GM18505 (cell line): ENCODE measurements around the gene TMCO2.

Experiments used
- ATAC-seq: cut with Tn5 transposase; IDR thresholded peaks from one replicate; pipeline ENCODE4 v1.9.1; 2021; ENCODE audit not compliant: unreplicated experiment
- POLR2A ChIP-seq: IDR thresholded peaks from 4 replicates; pipeline ENCODE4 v1.6.1; 2011; ENCODE audit warnings: borderline replicate concordance; ENCODE audit not compliant: insufficient read depth, insufficient read length; ENCODE audit errors: extremely low read depth

Gene TMCO2

DNA sequence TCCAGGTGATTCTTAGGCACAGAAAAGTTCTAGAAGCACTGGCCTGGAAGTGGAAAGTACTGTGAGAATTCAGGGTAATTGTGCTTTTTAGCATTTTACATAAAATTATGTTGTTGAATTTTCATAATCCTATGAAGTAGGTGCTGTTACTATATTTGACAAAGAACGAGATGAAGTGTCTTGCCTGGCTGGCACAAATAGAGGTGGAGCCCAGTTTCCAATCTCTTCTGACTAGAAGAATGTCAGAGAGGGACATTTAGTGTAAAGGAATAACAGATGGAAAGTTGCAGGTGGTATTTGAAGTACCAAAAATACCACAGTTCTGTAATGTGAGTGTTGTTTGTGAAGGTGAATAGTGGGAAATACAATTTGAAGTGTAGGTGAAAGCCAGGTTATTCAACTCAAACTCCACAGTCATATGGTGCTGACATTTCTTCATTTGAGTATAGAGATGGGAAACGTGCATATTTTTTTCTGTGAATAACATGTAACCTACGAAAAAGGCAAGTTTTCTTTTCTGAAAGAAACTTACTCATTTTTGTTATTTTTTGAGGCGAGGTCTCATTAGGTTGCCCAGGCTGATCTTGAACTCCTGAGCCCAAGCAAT lies 3.5 kb upstream of the TMCO2 start:
- ATAC-seq, result no peak

DNA sequence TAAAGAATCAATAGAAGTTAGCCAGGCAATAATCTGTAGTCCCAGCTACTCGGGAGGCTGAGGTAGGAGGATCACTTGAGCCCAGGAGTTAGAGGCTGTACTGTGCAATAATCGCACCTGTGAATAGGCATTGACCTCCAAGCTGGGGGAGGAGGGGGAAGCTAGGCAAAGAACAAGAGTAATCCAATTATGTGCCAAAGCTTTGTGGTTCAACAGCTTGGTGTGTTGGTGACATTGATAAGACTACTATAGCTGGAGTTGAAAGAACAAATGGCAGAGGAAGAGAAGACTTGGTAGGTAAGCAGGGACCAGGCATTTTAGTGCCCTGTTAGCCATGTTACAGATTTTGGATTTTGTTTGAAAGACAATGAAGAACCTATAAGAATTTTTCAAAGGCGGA lies 2.1 kb upstream of the TMCO2 start:
- no peak for TF ChIP-seq POLR2A
- no peak for ATAC-seq

More for the DNA sequence above, 3.5 kb upstream of the TMCO2 start:
- no peak for TF ChIP-seq POLR2A

DNA sequence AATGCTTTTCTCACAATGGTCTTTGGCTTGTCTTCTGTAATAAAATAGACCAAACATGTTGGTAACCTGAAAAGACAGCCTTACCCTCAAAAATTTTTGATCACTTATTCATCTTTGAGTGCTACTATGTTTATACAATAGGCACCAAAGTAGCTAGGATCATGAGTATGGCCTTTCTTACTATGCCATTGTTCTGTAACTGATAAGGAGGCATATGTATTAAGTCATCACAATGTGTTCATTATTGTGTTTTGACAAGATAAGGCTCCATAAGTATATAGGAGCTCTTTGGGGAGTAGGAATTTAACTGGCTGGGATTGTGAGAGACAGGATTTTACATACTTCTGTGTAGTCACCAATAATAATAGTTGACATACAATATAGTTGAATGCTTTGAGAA lies 675 bp downstream of the TMCO2 start:
- no peak for ATAC-seq
- TF ChIP-seq POLR2A, result no peak

DNA sequence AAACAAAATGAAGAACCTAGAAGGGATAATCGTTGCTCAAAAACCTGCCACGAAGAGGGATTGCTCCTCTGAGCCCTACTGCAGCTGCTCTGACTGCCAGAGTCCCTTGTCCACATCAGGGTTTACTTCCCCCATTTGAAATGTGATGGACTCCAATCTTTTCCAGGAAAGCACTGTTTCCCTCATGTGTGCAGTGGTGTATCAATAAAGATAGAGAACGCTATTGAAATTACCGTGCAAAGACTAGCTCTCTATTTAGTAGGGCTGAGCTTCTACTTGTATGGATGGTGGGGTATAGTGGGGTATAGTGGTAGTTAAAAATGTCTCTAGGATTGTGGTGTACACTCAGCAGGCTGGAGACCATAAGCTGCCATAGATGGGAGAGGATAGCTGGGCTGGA lies 3.7 kb downstream of the TMCO2 start:
- no peak for ATAC-seq
- no peak for TF ChIP-seq POLR2A

DNA sequence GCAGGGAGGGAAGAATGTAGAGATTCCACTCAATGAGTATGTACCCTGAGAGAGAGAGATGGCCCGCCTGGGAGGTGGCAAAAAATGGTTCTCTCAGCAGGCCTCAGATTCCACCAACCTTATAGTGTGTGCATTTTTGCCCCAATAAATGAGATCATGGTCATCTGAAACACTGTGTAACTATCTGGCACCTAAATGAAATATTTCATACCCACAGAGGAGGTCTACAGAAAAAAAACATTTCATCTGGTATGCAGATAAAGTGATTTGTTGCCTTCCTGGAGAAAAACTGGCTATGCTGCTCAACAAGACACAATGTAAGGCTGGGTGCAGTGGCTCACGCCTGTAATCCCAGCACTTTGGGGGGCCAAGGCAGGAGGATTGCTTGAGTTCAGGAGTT lies 4.9 kb downstream of the TMCO2 start:
- no peak for ATAC-seq
- TF ChIP-seq POLR2A, result no peak

DNA sequence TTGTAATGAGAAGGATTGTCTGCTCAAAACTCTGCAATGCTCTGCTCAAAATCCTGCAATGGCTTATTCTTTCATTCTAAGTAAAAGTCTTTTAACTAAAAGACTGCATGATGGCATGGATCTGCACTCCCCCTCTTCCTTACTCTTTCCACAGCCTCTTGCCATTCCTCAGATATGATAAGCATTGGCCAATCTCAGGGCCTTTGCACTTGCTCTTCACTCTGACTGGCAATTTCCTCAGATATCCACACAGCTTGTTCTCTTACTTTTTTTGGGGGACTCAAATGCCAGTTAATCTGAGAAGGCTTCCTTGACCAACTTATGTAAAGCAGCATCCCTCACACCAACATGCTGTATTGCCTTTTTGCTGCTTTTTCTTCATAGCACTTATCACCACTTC lies 7.5 kb downstream of the TMCO2 start:
- ATAC-seq, result no peak
- TF ChIP-seq POLR2A, result no peak

DNA sequence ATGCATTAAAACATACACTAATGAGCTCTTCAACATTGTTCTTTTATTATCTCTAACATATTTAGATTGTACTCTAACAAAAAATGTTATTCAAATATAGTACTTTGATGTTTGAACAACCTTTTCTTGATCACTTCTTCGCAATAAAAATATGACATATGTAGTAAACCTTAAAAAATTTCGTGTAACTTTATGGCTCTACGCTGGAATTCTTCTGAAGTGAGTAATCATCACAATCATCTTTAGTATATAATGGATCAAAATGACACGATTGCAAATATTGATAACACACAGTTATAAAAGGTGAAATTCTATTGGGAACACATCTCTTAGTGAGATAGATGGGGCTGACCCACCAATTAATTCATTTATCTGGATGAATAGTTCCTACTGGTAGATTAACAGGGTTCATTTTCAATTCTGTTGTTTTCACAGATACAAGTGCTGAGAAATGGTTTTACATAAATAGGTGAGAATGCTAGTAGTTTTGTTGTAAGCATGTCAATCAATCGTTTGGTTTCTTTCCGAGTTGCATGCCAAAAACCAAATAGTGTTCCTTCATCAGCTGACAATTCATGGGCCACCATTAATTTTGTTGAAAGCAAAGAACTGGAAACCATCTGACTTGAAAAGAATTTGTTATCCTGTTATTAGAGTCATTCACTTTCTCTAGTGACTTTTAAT lies 8.8 kb downstream of the TMCO2 start:
- TF ChIP-seq POLR2A, result no peak
- no peak for ATAC-seq

DNA sequence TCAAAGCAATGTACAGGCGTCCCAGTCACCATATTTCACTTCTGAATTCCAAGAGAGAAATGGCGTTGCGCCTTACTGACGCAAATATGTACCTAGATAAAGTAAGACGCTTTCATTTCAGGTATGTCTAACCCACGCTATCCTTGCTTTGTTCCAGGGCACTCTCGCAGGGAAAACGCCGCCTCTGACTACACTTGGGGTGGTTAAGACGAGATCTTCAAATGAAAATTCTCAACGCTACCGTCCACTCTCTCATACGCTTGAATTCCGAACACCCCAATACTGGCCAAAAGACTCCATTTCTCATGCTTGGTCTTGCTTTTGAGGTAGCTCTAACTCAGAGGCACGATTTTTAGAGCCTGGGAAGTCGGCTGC lies 9.6 kb downstream of the TMCO2 start:
- no peak for TF ChIP-seq POLR2A
- ATAC-seq, result peak; percentile 6

DNA sequence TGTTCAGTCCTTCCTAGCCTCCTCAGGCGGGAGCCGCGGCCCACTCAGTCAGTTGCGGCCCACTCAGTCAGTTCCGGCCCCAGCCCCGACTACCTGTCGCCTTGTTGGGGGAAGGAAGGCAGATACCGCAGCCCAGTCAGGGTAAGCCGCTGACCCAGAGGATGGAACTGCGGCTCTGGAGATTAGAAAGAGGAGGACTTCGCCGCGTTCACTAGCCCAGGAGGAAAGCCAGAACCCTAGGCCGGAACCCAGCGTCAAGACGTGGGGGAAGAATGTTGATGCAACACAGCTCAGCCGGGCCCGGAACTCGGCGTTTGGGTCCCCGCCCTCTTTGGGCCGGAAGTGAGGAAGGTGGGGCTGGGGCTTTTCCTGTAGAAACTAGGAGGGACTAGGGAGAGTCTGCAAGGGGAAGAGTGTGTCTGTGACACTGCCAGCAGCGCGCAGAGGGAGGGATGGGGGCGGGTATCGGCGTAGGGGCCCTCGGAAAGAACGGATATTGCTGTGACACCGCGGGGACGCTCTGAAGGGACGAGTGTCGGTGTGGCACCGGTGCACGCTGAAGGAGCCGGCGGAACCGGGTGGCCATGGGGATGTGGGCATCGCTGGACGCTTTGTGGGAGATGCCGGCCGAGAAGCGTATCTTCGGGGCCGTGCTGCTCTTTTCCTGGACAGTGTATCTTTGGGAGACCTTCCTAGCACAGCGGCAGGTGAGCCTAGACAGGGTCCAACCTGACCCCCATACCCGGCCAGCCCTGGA lies 10.1 kb downstream of the TMCO2 start, which contains the start of gene ZMPSTE24:
TSS of gene ZMPSTE24 (plus strand) at position 549 of the 757 bp plus-strand sequence. CDS start at position 585, 36 bp downstream.
- ATAC-seq, result peak; percentile 87
- TF ChIP-seq POLR2A, result peak; percentile 80

DNA sequence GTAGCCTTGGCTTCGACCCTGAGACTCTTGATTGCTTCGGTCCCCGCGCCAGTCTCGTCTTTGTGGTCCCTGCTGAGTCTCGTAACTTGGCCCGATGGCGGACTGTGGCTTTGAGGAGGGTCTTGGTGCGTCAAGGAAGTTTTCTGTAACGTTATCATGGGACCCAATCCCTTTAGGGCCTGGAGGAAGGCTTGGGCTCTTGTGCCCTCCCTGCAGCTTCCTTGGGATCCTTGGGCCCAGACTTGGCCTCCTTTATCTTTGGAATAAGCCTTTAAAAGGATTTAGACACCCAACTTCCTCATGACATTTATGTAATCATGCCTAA lies 10.7 kb downstream of the TMCO2 start:
- TF ChIP-seq POLR2A, result no peak
- ATAC-seq, result no peak

DNA sequence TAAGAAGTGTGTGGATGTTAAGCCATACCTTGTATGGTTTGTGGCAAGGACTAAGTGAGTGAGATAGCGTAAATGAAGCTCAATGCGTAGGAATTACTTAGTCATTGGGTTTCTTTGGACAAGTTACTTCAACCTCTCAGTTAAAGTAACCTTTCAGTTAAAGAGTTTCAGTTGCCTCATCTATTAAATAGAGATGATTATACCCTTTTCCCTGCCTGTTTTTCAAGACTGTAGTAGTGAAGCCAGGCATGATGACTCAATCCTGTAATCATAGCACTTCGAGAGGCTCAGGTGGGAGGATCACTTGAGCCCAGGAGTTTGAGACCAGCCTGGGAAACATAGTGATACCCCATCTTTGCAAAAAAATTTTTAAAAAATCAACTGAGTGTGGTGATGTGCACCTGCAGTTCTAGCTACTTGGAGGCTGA lies 16.6 kb downstream of the TMCO2 start:
- ATAC-seq, result no peak
- TF ChIP-seq POLR2A, result no peak

DNA sequence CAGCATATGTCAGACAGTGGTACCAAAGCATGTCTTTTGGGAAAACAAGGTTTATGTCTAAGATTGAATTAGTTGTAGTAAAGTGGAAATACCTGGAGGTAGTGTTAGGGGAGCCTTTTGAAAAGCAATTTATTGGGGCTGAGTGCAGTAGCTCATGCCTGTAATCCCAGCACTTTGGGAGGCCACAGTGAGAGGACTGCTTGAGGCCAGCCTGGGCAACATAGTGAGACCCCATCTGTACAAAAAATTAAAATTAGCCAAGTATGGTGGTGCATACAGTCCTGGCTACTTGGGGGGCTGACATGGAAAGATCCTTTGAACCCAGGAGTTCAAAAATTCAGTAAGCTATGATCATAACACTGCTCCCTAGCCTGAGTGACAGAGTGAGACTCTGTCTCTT lies 17.6 kb downstream of the TMCO2 start:
- no peak for ATAC-seq
- no peak for TF ChIP-seq POLR2A

DNA sequence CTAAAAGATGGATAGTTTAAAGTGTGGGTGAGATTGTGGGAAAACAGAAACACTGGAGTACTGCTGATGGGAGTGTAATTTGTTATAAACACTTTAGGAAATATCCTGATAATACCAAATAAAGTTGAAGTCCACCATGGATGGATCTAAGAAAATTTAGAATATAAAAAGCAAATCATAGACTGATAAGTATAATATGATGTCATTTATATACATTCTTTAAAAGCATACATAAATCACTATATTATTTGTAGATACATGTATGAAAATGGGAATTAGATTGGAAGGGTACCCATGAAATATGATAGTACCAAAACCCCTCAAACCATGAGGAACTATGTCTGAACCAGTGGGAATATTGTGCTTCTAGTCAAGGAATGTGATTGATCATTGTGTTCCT lies 18.2 kb downstream of the TMCO2 start:
- no peak for ATAC-seq
- TF ChIP-seq POLR2A, result no peak

DNA sequence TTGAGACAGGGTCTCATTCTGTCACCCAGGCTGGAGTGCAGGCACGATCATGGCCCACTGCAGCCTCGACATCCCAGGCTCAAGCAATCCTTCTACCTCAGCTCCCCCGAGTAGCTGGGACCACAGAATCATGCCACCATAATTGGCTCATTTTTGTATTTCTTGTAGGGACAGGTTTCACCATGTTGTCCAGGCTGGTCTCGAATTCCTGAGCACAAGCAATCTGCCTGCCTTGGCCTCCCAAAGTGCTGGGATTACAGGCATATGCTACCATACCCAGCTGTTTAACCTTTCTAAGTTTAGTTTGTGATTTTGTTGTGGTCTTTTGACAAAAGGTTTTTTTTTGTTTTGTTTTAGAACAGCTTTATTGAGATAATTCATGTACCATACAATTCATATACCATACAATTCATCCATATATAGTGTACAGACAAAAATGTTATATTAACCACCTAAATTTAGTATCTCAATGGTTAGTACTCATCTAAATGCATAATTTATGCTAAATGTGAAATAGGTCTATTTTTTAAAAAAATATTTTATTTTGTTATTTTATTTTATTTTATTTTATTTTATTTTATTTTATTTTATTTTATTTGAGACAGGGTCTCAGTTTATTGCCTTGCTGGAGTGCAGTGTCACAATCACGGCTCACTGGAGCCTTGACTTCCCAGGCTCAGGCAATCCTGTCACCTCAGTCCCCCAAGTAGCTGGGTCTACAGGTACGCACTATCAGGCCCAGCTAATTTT lies 19.2 kb downstream of the TMCO2 start:
- TF ChIP-seq POLR2A, result no peak
- ATAC-seq, result no peak

DNA sequence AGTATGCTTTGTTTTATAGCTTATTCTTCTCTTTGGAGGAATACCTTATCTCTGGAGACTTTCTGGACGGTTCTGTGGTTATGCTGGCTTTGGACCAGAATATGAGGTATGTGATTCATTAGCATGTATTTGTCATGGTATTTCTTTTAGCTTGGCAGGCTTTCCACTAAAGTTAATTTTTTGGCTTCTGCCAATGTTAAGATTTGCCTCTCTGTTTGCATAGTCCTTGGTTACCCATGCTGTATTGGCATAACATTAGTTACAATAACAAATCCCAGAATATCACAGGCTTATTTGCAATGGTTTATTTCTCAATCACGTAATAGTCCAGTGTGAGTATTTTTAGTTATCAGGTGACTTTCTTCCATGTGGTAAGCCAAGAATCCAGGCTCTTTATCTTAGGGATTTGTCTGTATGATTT lies 20.0 kb downstream of the TMCO2 start:
- ATAC-seq, result no peak
- TF ChIP-seq POLR2A, result no peak
